Retinal pigment epithelial cell (primary cell): ENCODE measurements around the gene SFTA2.

ENCODE experiments used
- DNase-seq: peaks from one replicate; pipeline ENCODE4 v3.0.0-alpha.2; 2010; ENCODE audit warnings: low read depth
- H3K4me3 ChIP-seq: 2 replicates; pipeline ENCODE4 v1.5.1; 2011; ENCODE audit warnings: mild to moderate bottlenecking, low read length, control low read depth, moderate library complexity
- TF ChIP-seq, protein P1 (sequence below): conservative IDR thresholded peaks from 2 replicates; pipeline ENCODE4 v1.5.1; 2011; ENCODE audit warnings: low read depth, low read length, control low read depth, inconsistent platforms

The SFTA2 gene

GRCh38 chr6:30966154-30966553, 34.2 kb upstream of the SFTA2 start:
- H3K4me3 ChIP-seq: no peak overlapping the region
- TF ChIP-seq, protein P1, sequence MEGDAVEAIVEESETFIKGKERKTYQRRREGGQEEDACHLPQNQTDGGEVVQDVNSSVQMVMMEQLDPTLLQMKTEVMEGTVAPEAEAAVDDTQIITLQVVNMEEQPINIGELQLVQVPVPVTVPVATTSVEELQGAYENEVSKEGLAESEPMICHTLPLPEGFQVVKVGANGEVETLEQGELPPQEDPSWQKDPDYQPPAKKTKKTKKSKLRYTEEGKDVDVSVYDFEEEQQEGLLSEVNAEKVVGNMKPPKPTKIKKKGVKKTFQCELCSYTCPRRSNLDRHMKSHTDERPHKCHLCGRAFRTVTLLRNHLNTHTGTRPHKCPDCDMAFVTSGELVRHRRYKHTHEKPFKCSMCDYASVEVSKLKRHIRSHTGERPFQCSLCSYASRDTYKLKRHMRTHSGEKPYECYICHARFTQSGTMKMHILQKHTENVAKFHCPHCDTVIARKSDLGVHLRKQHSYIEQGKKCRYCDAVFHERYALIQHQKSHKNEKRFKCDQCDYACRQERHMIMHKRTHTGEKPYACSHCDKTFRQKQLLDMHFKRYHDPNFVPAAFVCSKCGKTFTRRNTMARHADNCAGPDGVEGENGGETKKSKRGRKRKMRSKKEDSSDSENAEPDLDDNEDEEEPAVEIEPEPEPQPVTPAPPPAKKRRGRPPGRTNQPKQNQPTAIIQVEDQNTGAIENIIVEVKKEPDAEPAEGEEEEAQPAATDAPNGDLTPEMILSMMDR: no peak
- DNase-seq: no peak

GRCh38 chr6:30965140-30965601, 33.2 kb upstream of the SFTA2 start:
- DNase-seq: no peak
- no peak overlapping the region for H3K4me3 ChIP-seq
- TF ChIP-seq, protein P1: no peak

DNA sequence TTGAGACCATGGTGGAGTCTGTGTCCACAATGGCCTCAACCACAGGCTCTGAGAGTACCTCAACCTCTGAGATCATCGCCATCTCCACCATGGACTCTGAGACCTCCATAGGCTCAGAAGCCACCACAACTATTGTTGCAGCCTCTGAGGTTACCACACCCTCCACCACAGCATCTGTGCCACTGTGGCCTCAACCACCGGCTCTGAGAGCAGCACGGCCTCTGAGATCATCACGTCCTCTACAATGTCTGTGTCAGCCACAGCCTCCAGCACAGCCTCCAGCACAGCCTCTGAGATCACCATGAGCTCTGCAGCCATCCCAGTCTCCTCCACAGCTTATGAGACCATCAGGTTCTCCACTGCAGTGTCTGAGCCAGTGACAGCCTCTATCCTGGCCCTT, 32.1 kb upstream of the SFTA2 start:
- no peak for DNase-seq
- no peak overlapping the region for H3K4me3 ChIP-seq
- TF ChIP-seq, protein P1: no peak

DNA sequence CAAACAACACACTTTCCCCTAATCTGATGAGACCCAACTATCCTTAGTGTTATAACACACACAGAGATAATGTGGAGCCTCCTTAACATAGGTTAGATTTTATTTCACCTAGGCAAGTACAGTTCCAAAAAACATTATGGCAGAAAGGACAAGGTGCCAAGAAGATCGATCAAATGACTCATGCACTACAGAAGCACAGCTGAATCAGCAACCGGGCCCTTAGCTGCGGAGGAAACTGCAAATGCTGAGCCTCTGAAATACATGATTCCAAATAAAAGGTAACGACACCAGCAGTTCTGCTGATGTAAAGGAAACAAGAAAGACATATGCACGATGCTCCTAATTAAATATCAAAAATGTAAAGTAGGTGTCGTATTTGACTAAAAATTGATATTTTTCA, 31.7 kb upstream of the SFTA2 start:
- TF ChIP-seq, protein P1: no peak
- DNase-seq: no peak
- no peak overlapping the region for H3K4me3 ChIP-seq

- TF ChIP-seq, protein P1: no peak
- no peak for DNase-seq
- no peak overlapping the region for H3K4me3 ChIP-seq
Observed at GRCh38 chr6:30962716-30963115, 30.7 kb upstream of the SFTA2 start.

- DNase-seq: no peak
- TF ChIP-seq, protein P1: no peak
- H3K4me3 ChIP-seq: no peak overlapping the region
Observed at GRCh38 chr6:30960907-30961673, 29.1 kb upstream of the SFTA2 start.

DNA sequence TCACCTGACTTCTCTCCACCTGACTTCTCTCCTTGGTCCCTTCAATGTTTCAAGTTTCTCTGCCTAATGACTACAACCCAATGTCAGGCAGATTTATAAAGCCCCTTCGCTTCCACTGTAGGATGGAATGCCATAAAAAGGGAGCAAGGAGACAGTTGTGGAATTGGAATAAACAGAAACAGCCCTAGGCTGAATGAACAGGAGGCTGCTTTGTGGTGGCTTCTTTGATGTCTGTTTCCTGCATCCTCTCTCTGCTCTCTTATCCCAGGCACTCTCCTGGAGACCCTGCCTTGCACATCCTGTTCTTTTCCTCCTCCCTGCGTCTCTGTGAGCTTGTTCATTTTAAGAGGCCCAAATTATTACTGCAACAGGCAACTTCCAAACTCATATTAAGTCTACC, 25.7 kb upstream of the SFTA2 start:
- TF ChIP-seq, protein P1: no peak
- no peak for DNase-seq
- no peak overlapping the region for H3K4me3 ChIP-seq
